HG02970 (cell line): ENCODE results near the gene DNAJC30.
"Not testable (repeated sequence)": the region's sequence is repeated elsewhere in the genome, so short reads cannot be mapped to it uniquely, and the experiment has no call there.

Experiments
- ATAC-seq: cut with Tn5 transposase; IDR thresholded peaks from one replicate; pipeline ENCODE4 v1.9.1; 2021; ENCODE audit warnings: mild to moderate bottlenecking, moderate library complexity, moderate number of reproducible peaks; ENCODE audit not compliant: unreplicated experiment, low FRiP score

Gene DNAJC30

GRCh38 chr7:73683056-73683787 lies at the start of gene DNAJC30, which contains the start of gene BUD23:
Gene DNAJC30, minus strand, starts transcription at chr7:73683453. Its CDS starts 30 bp downstream, at chr7:73683423.
Gene BUD23, plus strand, starts transcription at chr7:73683597. Its CDS starts 29 bp downstream, at chr7:73683626.
- peak; percentile 91 for ATAC-seq

DNA sequence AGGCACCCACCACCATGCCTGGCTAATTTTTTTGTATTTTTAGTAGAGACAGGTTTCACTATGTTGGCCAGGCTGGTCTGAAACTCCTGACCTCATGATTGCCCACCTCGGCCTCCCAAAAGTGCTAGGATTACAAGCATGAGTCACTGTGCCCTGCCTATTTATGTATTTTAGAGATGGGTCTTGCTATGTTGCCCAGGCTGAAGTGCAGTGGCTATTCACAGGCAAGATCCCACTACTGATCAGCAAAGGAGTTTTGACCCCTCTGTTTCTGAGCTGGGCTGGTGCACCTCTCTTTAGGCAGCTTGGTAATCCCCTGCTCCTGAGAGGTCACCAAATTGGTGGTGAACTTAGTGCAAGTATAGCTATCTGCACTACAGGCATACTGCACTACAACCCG lies 49.1 kb upstream of the DNAJC30 start:
- ATAC-seq, result no peak

GRCh38 chr7:73730485-73730884 lies 47.2 kb upstream of the DNAJC30 start:
- no peak for ATAC-seq

- no peak for ATAC-seq
Measured at GRCh38 chr7:73728551-73728950, 45.3 kb upstream of the DNAJC30 start.

DNA sequence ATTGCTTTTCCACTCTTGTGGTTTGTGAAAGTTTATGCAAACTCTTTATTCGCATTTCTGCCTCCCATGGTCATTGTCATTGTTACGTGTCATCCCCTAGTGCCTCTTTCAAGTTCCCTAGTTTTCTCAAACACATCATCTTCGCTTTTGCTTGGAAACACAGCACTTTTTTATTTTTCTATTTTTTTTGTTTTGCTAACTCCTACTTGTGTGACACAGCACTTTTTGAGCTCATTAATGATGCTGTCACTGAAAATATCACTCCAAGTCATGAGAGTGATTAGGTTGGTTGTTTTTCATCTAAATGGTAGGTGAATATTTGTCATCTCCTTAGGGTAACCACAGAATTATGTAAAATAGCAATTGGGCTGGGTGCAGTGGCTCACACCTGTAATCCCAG lies 44.7 kb upstream of the DNAJC30 start:
- no peak for ATAC-seq

- ATAC-seq, result no peak
Measured at GRCh38 chr7:73726083-73726466, 42.8 kb upstream of the DNAJC30 start.

- no peak for ATAC-seq
Measured at GRCh38 chr7:73723813-73724212, 40.6 kb upstream of the DNAJC30 start.

DNA sequence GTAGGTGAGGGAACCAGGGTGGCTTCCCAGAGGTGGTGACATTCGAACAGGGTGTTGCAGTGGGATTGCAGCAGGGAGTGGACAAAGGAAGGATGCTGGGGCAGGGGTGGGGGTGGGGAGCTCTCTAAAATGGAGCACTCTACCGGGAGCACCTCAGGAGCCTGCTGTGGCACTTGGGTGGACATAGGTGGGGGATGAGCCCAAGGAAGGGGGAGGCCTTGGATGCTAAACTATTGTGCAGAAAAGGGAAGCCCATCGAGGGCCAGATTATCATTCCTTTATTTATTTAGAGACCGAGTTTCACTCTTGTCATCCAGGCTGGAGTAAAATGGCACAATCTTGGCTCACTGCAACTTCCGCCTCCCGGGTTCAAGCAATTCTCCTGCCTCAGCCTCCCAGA lies 39.5 kb upstream of the DNAJC30 start:
- no peak for ATAC-seq

GRCh38 chr7:73722182-73722581 lies 38.9 kb upstream of the DNAJC30 start:
- not testable (repeated sequence) for ATAC-seq

DNA sequence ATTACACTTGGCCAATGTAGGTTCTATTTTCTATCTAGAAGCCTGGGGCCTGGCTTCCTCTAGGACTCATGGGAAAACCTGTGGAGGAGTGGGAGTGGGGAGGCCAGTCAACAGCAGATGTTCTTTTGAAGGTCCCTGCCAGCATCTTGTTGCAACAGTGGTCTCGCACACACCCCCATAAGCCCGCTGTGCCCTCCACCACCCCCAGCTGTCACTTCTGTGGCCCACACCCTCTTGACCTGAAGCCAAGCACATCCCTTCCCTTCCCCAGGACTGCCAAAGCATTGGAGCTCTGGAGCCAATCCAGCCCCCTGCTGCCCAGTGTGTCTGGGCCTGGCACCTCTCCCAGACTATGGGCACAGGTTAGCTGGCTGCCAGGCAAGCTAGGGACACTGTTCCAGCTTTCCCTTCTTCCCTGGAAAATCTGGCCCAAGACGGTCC lies 38.1 kb upstream of the DNAJC30 start:
- ATAC-seq, result no peak

GRCh38 chr7:73720443-73720842 lies 37.2 kb upstream of the DNAJC30 start:
- ATAC-seq, result not testable (repeated sequence)

- ATAC-seq, result no peak
Measured at GRCh38 chr7:73719806-73720169, 36.5 kb upstream of the DNAJC30 start.

DNA sequence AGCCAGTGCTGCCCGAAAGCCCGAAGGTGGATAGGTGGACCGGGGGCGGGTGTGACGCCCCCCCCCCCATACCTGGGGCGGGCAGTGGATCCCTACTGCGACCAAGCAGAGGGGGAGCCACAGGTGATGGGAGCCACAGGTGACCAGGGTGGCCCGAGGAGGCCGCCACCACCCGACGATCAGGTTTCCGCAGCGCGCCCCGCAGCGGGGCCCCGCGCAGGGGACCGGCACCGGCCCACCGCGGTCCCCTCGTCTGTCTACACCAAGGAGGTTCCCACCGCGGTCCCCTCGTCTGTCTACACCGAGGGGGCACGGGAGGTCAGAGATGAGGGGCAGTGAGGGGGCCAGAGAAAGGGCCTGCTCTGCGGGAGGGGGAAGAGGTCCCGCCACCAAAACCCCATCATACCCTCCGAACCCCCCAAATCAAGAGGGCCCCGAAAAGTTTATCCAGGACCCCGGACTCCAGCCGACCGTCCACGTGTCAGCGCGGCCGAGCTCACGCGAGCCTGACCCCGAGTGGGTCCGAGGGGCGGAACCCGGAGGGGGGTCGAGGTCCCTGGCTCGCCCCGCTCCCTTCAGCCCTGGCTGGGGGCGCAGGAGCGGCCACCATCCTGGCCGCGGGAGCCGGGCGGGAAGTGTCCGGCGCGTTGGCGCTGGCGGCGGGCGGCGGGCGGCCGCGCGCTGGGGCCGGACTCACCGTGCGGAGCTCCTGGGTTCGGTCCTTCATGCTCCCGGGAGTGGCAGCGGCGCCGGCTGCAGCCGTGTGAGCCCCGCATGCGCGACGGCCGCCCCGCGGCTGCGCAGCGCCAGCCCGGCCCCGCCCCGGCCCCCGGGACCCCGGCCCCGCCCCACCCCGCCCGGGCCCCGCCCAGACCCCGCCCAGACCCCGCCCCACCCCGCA lies 35.9 kb upstream of the DNAJC30 start, which contains the start of gene STX1A:
Gene STX1A, minus strand, starts transcription at position 765 of the 901 bp plus-strand sequence. Its CDS starts 38 bp downstream, at position 727.
- peak; percentile 65 for ATAC-seq

DNA sequence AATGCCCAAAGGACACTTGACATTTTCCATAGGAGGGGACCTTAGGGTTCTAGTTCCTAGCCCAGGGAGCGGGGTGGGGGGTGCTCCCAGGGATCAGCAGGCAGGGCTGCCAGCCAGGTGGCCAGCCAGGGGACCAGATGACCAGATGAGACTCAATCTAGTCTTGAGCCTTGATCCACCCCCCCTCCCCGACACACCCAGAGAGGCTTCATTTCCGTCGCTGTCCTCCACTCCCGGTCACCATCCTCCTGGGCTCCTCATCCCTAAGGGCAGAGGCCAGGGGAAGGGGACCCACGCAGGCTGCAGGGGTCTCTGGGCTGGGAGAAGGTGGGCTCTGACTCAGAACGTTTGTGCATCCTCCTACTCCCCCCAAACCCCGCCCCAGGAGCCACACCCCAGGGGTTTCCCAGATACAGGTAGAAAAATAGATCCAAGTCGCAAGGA lies 35.2 kb upstream of the DNAJC30 start:
- ATAC-seq, result no peak

- no peak for ATAC-seq
Measured at GRCh38 chr7:73717991-73718405, 34.7 kb upstream of the DNAJC30 start.

GRCh38 chr7:73717025-73717807 lies 34.0 kb upstream of the DNAJC30 start:
- ATAC-seq, result no peak

- no peak for ATAC-seq
Measured at GRCh38 chr7:73716318-73716890, 33.2 kb upstream of the DNAJC30 start.

DNA sequence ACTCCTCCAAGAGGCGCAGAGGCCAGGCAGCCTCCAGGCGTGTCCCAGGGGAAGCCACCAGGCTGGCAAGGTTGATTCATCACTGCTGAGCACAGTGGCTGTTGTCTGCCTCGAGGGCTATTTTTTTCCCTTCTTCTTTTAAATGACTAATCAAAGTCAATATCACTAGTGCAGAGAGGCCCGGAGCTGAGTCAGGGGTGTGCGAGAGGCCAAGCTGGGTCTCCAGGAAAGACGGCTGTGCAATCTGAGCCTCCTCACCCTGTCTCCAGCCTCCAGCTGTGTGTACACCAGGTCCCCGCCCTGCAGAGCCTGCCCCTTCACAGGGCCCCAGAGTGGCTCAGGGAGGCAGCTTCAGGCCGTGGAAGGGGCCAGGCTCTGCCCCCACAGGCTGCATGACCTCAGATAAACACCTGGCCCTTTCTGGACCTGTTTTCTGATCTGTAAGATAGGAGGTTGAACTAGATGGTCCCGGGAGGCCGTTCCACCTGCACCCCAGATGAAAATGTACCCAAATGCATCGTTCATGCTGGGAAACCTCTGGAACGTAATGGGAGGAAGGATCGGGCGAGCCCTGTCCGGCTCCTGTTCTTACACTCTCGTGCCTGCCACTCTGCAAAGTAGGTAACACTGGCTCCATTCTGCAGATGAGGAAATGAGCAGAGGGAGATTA lies 32.5 kb upstream of the DNAJC30 start:
- no peak for ATAC-seq

DNA sequence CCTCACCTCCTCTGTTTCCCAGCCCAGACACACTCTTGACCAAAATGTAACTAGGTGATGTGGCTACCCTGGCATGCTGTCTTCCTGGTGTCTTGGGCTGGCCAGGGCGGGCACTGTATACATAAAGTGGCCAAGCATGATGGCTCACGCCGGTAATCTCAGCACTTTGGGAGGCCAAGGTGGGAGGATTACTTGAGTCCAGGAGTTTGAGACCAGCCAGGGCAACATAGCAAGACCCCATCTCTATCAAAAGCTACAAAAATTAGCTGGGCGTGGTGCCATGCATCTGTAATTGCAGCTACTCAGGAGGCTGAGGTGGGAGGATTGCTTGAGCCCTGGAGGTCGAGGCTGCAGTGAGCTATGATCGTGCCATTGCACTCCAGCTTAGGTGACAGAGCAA lies 30.1 kb upstream of the DNAJC30 start:
- not testable (repeated sequence) for ATAC-seq

DNA sequence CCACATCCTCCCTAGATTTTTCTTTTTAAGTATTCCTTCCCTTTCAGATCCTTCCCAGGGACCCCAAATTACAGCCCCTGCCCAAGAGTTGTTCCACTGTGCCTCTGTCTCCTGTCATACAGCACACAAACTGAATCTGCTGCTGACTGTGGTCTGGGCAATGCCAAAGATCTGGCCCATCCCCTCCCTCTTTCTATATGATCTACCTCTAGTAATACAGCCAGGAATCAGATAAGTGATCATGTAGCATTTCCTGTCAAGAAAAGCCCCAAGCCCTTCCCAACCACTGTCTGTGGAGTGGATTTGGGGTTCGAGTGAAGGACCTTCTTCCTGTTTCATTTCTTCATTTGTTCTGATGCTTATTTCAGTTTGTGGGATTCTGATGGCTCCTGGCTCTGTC lies 29.5 kb upstream of the DNAJC30 start:
- ATAC-seq, result no peak
